Stomach (tissue), 9 donors: Measurements from ENCODE around the gene FLYWCH2. TPM values are rescaled to one million over a fixed set of nuclear protein-coding genes. Genes with fewer than 3 reads are reported as not detected.

Experiments
- DNase-seq, 2 donors: peaks; one replicate each; pipeline versions ENCODE4 v3.0.0 to v3.0.0-alpha.2; 2013 to 2019
- H3K27ac ChIP-seq, 5 donors: fragments of 200-600 bp in 4 of 5; sonication (generic) in 4 of 5; one replicate each; pipeline ENCODE4 v1.5.1; 2013 to 2019; ENCODE audit warnings: mild to moderate bottlenecking in 1 of 5, moderate library complexity in 1 of 5
- H3K27me3 ChIP-seq, 3 donors: fragments of 200-600 bp; sonication (generic); one replicate each; pipeline ENCODE4 v1.5.1; 2017 to 2019; ENCODE audit warnings: mixed run types in 1 of 3
- H3K36me3 ChIP-seq, 4 donors: fragments of 200-600 bp; sonication (generic); 1 replicate in 3 of 4; 2 replicates in 1 of 4; pipeline ENCODE4 v1.5.1; 2016 to 2019
- H3K4me1 ChIP-seq, 4 donors: fragments of 200-600 bp; sonication (generic); one replicate each; pipeline ENCODE4 v1.5.1; 2016 to 2019
- H3K4me3 ChIP-seq, 4 donors: fragments of 200-600 bp; sonication (generic) in 3 of 4; one replicate each; pipeline ENCODE4 v1.5.1; 2016 to 2019; ENCODE audit warnings: mild to moderate bottlenecking in 1 of 4
- H3K9me3 ChIP-seq, 4 donors: fragments of 200-600 bp; sonication (generic); one replicate each; pipeline ENCODE4 v1.5.1; 2016 to 2019
- EP300 ChIP-seq: sonication (generic); formaldehyde crosslinking; IDR thresholded peaks from one replicate; pipeline ENCODE4 v1.6.1; 2017; ENCODE audit warnings: antibody characterized with exemption
- POLR2A ChIP-seq, 4 donors: fragments of 450-650 bp; IDR thresholded peaks; one replicate each; pipeline ENCODE4 v1.6.1; 2016; ENCODE audit warnings: antibody characterized with exemption in 4 of 4, control low read depth in 2 of 4, mild to moderate bottlenecking in 1 of 4, moderate library complexity in 1 of 4
- POLR2AphosphoS5 ChIP-seq, 3 donors: sonication (generic); formaldehyde crosslinking; IDR thresholded peaks; one replicate each; pipeline ENCODE4 v1.6.1; 2016; ENCODE audit warnings: antibody characterized with exemption in 3 of 3
- WGBS, 5 donors: extraction: QIAGEN DNeasy Blood & Tissue Kit in 3 of 5; methylation state at CpG; one replicate each; pipeline versions ENCODE4 v1.1.5 to v1.1.7; 2013 to 2018; 5-methylcytosine and 5-hydroxymethylcytosine counted together
- intact Hi-C: fragments of 100-400 bp; cut with DNase I; formaldehyde crosslinking; loops from one replicate; pipeline ENCODE4 v1.15.1; 2023; ENCODE audit warnings: low total_unique reads
- polyA plus RNA-seq, 3 donors: library from polyadenylated mRNA; stranded (reverse); fragments of 200-250 nt; gene quantifications; one replicate each; pipeline ENCODE4 v1.2.3, GENCODE V29; 2013
- total RNA-seq, 5 donors: library from RNA; depleted of rRNA; stranded (reverse); fragments of >200 nt; gene quantifications; one replicate each; pipeline versions ENCODE4 v1.1.0 to v1.2.3, GENCODE V29; 2014 to 2016
- TF ChIP-seq, protein P1 (sequence below), 7 experiments: fragments of 450-650 bp in 4 of 7; fragments of 200-600 bp in 3 of 7; sonication (generic) in 3 of 7; IDR thresholded peaks; one replicate each; pipeline ENCODE4 v1.5.1; 2016 to 2019; ENCODE audit warnings: antibody characterized with exemption in 7 of 7, control low read depth in 2 of 7, mild to moderate bottlenecking in 1 of 7
- donor health status: healthy with polysubstance abuse.
- donor health status: Bipolar disorder and iron deficiency.
- donor health status: healthy.

FLYWCH2 gene
- total and polyA plus RNA-seq, 8 donors, result 19.6 to 76.4 (median 41.2) TPM

DNA sequence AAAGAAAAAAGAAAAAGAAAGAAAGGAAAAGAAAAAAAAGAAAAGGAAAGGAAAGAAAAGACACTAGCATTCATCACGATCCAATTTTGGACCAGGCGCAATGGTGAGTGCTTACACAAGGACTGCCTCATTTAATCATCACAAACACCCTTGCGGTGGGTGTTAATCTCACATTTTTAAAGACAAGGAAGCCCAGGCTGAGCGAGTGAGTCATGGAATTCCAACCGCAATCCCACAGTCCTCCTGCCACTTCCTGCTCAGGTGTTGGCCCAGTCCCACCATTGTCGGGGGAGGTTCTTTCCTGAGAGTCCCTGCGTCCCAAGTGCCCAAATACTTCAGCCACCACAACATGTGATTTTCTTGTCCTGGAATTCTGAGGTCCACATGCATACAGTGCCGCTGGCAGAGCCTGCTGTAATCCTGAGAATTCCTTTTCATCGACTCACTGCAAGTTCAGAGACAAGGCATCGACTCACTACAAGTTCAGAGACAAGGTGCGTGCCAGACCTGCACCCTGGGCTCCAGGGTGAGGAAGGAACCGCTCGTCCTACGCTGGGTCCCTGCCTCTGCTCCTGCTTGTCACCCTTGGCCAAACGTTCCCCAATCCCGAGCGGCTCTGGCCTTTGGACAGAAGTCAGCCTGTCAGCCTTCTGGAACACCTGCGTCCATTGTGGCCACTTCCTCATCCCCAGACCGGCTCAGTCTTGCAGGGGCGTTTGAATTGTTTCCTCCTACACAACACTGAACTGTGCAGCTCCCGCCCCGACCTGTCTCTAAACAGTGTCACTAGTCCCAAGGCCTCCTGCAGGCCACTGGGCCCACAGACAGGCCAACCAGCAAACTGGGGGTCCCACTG is 47.1 kb upstream of the FLYWCH2 start:
- no peak for TF ChIP-seq POLR2A (IDR thresholded peaks at IDR 0.05)
- TF ChIP-seq POLR2AphosphoS5 (IDR thresholded peaks at IDR 0.05), result peak in 2 of 3 donors; percentile 82 to 86
- 21 to 38% (median 30%) methylated on average over 19 to 22 of the region's 22 CpGs for WGBS, 5 donors
- Histone ChIP-seq H3K4me1 (peaks cover 12 to 18% (median 14%) of the 10 kb centered on the region in 4 donors), H3K9me3 (no peaks in the 10 kb centered on the region), H3K27ac (peak overlapping the region; percentile 57 to 90 (median 82)), H3K27me3 (peaks cover 0 to 65% (median 0%) of the 10 kb centered on the region in 3 donors), H3K36me3 (no peaks in the 10 kb centered on the region), H3K4me3 (no peak overlapping the region)
- intact Hi-C loops, result no loop called here
- DNase-seq, result peak; percentile 82 to 84

DNA sequence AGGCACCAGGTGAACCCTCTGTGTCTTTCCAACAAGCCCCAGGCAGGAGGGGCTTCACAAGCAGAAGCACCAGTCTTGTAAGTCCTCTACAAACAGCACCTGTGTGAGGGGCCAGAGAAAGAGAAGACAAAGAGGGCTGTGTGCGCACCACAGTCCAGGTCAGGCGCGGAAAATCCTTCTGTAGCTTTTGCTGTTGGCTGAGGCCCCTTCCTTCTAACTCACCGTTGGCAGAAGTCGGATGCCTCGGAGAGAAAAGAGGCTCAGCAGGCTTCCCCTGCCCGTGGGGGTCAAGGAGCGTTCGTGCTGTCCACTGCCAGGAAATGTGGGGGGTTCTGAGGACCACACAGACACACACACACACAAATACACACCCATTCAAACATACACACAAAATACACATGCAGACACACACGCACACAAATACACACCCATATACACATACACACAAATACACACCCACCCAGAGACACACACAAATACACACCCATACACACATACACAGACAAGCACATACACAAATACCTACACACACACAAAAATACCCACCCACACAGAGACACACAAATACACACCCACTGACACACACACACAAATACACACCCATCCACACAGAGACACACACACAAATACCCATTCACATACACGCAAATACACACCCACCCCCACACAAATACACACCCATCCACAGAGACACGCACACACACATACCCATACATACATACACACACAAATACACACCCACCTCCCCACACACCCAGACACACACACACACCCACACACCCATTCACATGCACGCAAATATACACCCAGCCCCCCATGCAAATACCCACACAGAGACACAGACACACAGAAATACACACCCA is 46.1 kb upstream of the FLYWCH2 start:
- Histone ChIP-seq H3K4me3 (no peak overlapping the region), H3K9me3 (no peaks in the 10 kb centered on the region), H3K36me3 (no peaks in the 10 kb centered on the region), H3K4me1 (peaks cover 17 to 24% (median 21%) of the 10 kb centered on the region in 4 donors), H3K27ac (peak overlapping the region in 4 of 5 donors; percentile 78 to 90 (median 83)), H3K27me3 (peaks cover 0 to 65% (median 0%) of the 10 kb centered on the region in 3 donors)
- TF ChIP-seq, protein P1, sequence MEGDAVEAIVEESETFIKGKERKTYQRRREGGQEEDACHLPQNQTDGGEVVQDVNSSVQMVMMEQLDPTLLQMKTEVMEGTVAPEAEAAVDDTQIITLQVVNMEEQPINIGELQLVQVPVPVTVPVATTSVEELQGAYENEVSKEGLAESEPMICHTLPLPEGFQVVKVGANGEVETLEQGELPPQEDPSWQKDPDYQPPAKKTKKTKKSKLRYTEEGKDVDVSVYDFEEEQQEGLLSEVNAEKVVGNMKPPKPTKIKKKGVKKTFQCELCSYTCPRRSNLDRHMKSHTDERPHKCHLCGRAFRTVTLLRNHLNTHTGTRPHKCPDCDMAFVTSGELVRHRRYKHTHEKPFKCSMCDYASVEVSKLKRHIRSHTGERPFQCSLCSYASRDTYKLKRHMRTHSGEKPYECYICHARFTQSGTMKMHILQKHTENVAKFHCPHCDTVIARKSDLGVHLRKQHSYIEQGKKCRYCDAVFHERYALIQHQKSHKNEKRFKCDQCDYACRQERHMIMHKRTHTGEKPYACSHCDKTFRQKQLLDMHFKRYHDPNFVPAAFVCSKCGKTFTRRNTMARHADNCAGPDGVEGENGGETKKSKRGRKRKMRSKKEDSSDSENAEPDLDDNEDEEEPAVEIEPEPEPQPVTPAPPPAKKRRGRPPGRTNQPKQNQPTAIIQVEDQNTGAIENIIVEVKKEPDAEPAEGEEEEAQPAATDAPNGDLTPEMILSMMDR (IDR thresholded peaks at IDR 0.05), result no peak
- TF ChIP-seq POLR2A (IDR thresholded peaks at IDR 0.05), result no peak
- 63 to 69% (median 66%) methylated on average over 13 of the region's 13 CpGs for WGBS, 5 donors
- no peak for DNase-seq
- intact Hi-C loops, result no loop called here

DNA sequence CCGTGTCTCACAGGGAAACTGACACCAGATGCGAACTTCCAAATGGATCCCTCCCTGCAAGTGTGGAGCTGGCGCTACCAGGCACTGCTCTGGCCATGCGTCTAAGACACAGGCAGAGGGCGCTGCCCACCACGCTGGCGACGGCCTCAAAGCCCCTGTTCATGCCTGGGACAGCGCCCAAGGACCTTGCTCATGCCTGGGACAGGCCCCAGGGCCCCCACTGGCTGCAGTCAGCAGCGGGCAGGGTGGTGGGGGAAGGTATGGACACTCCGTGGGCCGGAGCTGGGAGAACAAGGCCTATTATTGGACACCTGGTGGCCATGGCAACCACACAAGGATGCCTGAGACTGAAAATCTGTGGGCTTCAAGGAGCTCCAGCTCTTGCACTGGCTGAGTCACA is 44.1 kb upstream of the FLYWCH2 start:
- 0 to 5% (median 4%) methylated on average over 3 to 12 of the region's 12 CpGs for WGBS, 5 donors
- Histone ChIP-seq H3K4me1 (peaks cover 22 to 33% (median 30%) of the 10 kb centered on the region in 4 donors), H3K27me3 (peaks cover 0 to 56% (median 0%) of the 10 kb centered on the region in 3 donors), H3K36me3 (no peaks in the 10 kb centered on the region), H3K9me3 (no peaks in the 10 kb centered on the region), H3K4me3 (no peak overlapping the region), H3K27ac (no peak overlapping the region)
- DNase-seq, result peak; percentile 79 to 90
- TF ChIP-seq EP300 (no peak), POLR2AphosphoS5 (IDR thresholded peaks at IDR 0.05) (peak in 1 of 3 donors; percentile 68), POLR2A (IDR thresholded peaks at IDR 0.05) (no peak)
- TF ChIP-seq, protein P1 (IDR thresholded peaks at IDR 0.05), result peak in 5 of 7 experiments; percentile 55 to 89 (median 81)
- intact Hi-C loops, result no loop called here

DNA sequence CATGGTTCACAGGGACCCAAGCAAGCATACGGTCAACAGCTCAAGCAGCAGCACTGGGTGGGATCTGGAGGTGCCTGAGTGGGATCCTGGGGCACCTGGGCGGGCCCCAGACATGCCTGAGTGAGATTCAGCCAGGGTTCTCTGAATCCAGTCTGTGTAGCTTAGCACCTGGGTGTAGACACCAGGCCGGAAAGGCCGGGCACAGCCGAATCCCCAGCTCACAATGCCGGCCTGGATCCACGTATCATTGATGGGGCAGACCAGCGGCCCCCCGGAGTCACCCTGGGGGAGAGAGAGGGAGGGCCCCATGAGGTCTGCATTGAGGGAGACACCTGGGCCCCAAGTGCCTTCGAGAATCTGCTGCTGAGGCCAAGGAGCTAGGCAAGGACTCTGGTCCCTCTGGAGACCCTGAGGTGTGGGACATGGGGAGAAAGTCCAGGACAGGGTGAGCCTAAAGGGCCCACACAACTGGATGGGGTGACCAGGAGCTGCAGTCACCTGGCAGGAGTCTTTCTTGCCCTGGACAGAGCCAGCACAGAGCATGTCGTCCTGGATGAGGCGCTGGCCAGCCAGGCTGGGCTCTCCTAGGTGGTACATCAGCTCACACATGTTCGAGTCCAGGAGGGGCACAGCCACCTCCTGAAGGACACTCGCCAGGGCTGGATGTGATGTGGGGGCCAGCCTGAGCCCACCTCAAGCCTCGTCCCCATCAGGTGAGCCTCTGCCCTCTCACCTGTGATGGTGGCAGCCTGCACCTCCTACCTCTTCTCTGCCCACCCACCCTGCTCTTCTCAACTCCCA is 43.2 kb upstream of the FLYWCH2 start:
- no peak for TF ChIP-seq EP300
- no peak for TF ChIP-seq POLR2A (IDR thresholded peaks at IDR 0.05)
- TF ChIP-seq, protein P1 (IDR thresholded peaks at IDR 0.05), result no peak
- TF ChIP-seq POLR2AphosphoS5 (IDR thresholded peaks at IDR 0.05), result no peak
- Histone ChIP-seq H3K4me3 (no peak overlapping the region), H3K4me1 (peaks cover 22 to 33% (median 30%) of the 10 kb centered on the region in 4 donors), H3K36me3 (no peaks in the 10 kb centered on the region), H3K27ac (no peak overlapping the region), H3K27me3 (peaks cover 0 to 56% (median 0%) of the 10 kb centered on the region in 3 donors), H3K9me3 (no peaks in the 10 kb centered on the region)
- 76 to 88% (median 86%) methylated on average over 7 to 15 of the region's 15 CpGs for WGBS, 5 donors
- no peak for DNase-seq
- intact Hi-C loops, result no loop called here
